Activated T-cell treated with anti-CD3 and anti-CD28 coated beads, Interleukin-2, amount 50 U/mL, for 48 hours (primary cell): ENCODE measurements around the gene TTLL12.
A peak's percentile ranks its signal among the peaks of the same experiment; 100 is the strongest.

ENCODE experiments used
- DNase-seq, 2 experiments: peaks; one replicate each; pipeline ENCODE4 v3.0.0-alpha.2; 2020

Gene TTLL12

GRCh38 chr22:43198126-43198525 lies 11.2 kb upstream of the TTLL12 start:
- DNase-seq = no peak

DNA sequence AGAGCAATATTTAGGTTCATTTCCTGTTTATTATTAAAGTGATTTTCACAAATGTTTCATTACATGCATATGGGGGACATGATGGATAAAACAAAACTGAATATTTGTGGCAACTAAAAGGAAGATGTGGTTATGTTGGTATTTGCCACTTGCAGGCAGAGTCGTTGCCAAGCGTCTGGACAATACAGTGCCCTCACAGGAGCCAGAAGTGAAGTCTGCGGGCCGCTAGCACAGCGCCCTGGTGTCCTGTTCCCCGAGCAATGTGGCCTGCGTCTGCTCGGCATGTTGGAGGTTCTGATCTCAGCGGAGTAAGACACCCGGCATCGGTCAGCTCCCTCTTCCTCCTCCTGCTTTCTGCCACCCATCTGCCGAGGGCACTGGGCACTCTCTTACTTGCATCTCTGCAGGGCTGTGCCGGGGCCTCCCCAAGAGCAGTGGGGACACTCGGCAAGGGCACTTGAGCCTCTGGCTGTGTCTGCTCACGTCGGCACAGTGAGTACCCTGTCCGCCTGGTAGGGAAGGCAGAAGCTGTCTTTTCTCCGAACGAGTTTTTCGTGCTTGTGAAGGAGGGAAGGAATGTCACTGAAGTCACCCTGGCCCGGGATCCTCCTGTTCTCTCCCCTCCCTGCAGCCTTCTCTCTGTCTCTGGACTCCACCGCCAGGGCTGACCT lies 10.5 kb upstream of the TTLL12 start:
- no peak for DNase-seq

GRCh38 chr22:43191831-43192230 lies 4.9 kb upstream of the TTLL12 start:
- no peak for DNase-seq

GRCh38 chr22:43188829-43189545 lies 2.1 kb upstream of the TTLL12 start:
- DNase-seq = no peak

DNA sequence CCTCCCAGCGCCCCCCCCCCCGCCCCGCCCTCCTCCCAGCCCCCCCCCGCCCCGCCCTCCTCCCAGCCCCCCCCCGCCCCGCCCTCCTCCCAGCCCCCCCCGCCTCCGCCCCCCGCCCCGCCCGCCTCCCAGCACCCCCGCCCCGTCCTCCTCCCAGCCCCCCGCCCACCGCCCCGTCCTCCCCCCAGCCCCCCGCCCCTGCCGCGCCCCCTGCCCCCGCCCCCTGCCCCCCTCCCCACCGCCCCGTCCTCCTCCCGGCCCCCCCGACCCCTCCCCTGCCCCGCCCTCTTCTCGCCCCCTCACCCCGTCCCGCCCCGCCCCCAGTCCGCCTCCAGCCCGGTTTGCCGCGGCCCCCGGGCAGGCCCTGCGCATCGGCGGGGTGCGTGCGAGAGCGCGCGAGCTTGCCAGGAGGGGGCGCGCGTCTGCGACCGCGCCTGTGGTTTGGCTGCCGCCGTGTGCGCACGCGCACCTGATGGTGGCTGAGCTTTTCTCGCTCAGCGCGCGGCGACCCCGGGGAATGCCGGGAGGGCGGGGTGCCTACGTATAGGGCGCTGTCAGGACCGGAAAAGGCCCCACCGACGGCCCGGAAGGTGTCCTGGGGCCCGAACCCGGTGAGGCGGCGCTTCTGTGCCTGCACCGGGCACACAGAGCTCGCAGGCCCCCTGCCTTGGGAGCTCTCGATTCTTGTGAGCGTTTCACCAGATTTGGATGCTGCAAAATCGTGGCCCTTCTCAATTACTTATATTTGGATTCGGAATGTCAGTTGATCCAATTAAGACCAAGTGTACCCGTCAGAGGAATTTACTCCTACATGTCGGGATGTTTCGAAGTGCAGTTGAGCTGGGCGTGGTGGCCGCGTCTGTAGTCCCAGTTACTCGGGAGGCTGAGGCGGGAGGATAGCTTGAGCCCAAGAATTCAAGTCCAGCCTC lies 501 bp upstream of the TTLL12 start:
- DNase-seq = peak; percentile 97 to 98

DNA sequence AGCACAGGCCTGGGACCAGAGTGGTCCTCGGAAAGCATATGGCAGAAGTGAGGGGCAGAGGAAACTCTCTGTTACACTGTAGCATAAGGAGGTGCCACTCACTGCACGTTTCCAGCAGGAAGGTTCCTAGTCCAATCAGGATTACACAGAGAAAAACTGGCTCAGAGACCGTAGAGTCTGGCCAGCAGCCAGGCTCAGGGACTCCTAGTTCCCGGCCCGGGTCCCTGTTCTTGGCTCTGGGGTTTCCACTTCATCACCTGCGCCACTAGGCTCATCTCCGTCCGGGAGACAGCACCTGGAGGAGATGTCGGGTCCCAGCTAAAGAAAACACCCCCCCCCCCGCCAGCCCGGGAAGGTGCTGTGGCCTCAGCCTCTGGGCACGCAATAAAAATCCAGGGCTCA lies 1.1 kb downstream of the TTLL12 start:
- DNase-seq = no peak

- no peak for DNase-seq
These were observed 3.2 kb downstream of the TTLL12 start for GRCh38 chr22:43183496-43184277.

DNA sequence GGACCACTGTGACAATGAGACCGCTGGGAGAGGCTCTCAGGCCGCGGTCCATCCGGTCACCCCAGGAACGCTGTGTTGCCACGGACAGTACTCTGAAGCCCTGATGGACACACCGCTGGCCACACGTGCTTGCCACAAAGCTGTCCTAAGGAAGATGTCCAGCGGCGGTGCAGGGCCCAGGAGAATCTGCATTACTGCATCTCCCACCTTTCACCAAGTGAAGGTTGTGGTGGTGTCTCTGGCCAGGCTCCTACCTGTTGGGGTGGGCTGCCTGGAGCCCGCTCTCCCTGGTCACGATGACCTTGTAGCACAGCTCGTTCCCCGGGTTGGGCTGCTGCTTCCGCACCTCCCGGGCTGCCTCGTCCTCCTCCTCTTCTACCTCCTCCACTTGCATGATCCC lies 4.2 kb downstream of the TTLL12 start:
- DNase-seq = no peak

GRCh38 chr22:43182118-43182517 lies 4.8 kb downstream of the TTLL12 start:
- DNase-seq = no peak

- no peak for DNase-seq
These were observed 5.4 kb downstream of the TTLL12 start for GRCh38 chr22:43181321-43182076.

DNA sequence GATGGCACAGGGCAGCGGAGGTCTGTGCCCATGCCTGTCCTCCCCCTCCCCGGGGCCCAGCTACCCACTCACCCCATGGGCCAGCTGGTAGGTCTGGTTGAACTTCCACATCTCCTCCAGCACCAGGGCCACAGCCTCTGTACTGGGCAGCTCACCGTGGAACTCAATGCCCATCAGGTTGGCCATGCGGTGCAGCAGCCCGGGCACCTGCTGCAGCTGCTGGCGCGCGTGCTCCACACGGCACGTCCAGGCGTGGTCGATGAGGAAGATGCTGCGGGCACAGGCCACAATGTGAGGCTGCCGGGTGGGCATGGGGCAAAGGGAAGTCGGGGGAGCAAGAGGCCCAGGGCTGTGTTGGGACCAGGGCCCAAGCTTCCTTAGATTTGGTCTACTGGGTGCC lies 6.3 kb downstream of the TTLL12 start:
- DNase-seq = no peak

DNA sequence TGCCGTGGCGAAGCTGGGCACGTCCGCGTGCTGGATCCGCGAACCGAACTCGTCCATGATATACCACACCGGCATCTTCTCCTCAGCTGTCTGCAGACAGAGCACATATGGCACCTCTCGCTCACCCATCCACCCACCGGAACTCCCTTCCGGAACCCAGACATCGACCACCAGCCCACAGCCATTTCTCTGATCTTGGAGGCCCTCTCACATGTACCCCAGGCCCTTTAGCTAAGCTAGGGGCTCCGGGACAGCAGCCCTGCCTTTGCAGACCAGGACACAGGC lies 7.1 kb downstream of the TTLL12 start:
- DNase-seq = no peak

GRCh38 chr22:43179146-43179910 lies 7.6 kb downstream of the TTLL12 start:
- no peak for DNase-seq

GRCh38 chr22:43177479-43177878 lies 9.5 kb downstream of the TTLL12 start:
- no peak for DNase-seq

DNA sequence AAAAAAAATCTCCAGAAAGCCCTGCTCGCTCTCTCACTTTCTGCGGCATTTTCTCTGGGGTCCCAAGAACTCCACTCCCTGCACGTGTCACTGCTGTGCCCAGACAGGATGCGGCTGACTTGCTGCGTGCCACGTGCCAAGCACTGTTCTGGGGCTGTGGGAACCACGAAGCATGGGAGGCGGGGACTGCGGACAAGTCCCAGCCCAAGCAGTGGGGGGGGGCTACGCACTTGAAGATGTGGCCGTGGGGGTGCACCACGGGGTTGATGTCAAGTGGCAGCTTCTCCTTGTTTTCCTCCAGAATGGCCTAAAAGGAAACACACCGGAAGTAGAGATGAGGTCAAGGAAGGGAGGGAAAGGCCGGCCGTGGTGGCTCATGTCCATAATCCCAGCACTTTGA lies 10.8 kb downstream of the TTLL12 start:
- DNase-seq = no peak

DNA sequence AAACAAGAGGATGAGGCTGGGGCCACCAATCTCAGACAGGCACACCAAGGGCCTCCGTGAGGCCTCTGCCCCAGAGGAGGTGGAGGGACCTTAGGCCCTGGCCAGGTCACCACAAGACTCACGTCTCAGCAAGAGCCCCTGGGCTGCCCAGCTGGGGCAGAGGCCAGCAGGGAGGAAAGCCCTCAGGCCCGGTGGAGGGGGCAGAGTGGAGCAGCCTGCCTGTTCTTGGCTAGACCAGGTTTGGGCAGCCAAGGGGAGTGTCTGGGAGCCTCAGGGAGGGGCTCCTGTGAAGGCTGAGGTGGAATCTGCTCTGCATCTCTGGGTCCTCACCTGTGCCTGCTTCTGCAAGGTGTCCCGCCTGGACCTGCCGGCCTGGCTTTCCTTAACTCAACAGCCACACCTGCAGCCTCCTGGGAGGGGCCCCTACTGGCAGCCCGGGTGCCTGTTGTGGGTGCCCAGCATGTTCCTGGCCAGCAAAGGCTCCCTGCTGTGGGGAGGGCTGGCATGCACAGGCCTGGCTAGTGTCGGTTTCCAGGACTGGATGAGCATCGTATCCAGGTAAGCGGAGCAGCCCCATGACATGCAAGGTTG lies 11.9 kb downstream of the TTLL12 start:
- no peak for DNase-seq

DNA sequence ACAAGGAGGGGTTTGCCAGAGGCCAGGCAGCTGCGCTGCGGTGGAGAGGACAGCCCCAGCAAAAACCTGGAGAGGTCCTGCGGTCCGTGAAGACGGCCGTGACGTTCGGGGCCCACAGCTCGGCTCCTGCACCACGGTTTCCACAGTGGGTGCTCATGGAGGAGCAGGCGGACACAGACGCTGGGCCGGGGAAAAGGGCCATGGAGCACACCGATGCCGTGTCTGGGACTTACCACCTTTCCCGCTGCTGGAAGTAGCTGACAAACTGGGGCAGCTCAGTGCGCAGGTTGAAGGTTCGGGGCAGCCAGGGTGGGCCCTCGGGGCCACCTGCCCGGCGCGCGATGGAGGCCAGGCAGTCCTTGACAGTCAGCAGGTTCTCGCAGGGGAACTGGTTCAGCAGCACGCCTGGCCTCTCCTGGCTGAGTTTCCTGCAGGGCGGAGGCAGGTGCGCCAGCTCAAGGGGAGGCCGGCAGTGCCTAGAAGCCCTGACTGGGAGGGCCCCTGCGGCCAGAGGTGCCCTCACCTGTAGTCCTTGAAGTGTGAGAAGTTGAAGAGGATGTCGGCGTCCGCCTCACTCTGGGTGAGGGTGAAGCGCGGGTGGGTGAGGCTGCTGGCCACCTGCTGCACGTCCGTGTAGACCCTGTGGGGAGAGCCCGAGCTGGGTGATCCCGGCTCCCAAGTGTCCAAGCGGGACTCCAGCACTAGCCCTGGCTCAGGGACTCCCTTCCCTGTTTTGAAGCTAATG lies 12.8 kb downstream of the TTLL12 start:
- no peak for DNase-seq

DNA sequence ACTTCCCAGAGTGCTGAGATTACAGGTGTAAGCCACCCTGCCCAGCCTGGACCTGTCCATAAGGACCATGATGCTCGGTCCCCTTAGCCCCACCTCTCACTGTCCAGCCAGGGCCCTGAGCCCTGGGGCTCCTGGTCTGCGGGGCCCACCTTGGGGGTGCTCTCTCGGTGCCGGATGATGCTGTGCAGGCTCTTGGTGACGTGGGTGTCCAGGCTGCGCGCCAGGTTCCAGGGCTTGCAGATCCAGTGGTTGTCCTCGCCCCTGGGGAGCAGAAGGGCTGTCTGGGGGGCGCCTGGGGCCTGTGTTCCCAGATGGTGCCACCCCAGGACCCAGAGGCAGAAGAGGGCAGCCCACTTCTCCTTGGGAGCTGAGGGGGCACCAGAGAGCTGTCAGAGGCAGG lies 13.4 kb downstream of the TTLL12 start:
- DNase-seq = no peak

- no peak for DNase-seq
These were observed 14.7 kb downstream of the TTLL12 start for GRCh38 chr22:43172191-43172590.

- no peak for DNase-seq
These were observed 15.3 kb downstream of the TTLL12 start for GRCh38 chr22:43171607-43172006.
